ENCODE results near the gene R3HDM2. TPM values are rescaled to one million over a fixed set of nuclear protein-coding genes. Genes with fewer than 3 reads are reported as not detected.

The R3HDM2 gene
- total RNA-seq, 2 donors from 2014 or later = 47.6 to 66.5 TPM

GRCh38 chr12:57229046-57229633 is 201.7 kb downstream of the R3HDM2 start:
- ATAC-seq (no peak), DNase-seq (no peak)

DNA sequence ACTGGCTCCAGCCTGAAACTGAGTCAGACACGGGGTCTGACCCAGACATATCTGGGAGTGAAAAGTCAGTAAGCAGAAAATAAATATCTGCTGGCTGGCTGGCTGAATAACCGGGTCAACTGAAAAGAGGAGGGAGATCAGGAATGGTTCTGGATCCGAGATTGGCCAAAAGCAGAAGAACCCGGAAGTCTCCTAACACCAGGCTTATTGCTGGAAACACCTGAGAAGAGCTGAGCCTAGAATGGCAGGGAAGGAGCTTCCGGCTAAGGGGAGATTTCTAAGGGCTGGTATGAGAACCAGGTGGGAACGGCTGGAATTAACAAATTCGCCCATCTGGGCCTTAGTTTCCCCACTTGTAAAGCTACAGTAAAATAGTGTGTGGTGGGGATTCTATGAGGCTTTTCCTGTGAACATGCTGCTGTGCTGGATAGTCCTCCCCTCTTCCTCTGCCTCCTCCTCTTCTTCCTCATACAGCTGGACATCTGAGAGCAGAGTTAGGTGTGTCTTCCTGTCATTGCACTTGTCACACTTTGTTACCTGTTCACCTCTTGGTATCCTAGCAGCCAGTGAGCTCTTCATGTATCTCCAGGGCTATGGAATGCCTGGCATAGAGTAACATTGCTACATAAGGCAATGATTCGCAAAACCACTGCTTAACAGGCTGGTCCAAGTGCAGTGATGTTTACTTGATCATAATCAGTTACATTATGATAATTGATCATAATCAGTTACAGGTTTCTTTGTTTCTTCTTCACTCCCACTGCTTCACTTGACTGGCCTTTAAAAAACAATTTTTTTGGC is 203.3 kb downstream of the R3HDM2 start:
- ATAC-seq (no peak), DNase-seq (no peak)
- intact Hi-C loops (cut with DNase I) = no loop called here

More at GRCh38 chr12:57229046-57229633, 201.7 kb downstream of the R3HDM2 start:
- intact Hi-C loops (cut with DNase I) = no loop called here

DNA sequence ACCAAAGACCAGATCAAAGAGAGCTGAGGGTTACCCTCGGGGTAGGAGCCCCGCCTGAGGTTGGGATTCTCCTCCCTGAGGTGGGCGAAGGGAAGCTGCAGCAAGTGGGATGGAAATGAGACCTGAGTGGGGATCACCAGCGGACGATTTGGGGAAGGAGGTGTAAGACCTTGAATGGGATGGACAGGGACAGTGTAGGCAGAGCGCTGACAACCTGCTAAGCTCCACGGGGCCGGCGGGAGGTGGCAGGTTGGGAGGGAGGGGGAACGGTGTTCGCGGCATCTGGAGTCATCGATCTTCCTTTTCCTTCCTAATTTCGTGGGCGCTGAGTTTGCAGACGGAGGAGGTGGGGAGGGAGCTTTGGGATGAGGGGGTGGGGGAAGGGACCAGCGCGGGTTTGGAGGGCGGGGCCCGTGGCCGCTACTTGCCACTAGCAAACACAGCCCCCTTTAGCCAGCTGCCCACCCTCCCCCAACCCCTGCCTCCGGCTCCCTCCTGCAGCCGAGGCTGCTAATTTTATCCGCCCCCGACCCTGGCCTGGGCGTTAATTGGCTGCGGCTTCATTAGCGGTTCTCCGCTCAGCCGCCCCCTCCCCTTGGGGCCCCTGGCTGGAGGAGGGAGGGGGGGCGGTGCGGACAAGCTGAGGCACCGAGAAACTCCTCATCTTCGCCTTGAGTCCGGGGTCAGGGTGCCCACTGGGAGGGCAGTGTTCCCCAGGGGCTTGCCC is 204.1 kb downstream of the R3HDM2 start:
- no peak for DNase-seq
- intact Hi-C loops (cut with DNase I) = no loop called here
- no peak for ATAC-seq

- DNase-seq (no peak), ATAC-seq (no peak)
- intact Hi-C loops (cut with DNase I) = no loop called here
These were observed 205.1 kb downstream of the R3HDM2 start for GRCh38 chr12:57225680-57226210.

DNA sequence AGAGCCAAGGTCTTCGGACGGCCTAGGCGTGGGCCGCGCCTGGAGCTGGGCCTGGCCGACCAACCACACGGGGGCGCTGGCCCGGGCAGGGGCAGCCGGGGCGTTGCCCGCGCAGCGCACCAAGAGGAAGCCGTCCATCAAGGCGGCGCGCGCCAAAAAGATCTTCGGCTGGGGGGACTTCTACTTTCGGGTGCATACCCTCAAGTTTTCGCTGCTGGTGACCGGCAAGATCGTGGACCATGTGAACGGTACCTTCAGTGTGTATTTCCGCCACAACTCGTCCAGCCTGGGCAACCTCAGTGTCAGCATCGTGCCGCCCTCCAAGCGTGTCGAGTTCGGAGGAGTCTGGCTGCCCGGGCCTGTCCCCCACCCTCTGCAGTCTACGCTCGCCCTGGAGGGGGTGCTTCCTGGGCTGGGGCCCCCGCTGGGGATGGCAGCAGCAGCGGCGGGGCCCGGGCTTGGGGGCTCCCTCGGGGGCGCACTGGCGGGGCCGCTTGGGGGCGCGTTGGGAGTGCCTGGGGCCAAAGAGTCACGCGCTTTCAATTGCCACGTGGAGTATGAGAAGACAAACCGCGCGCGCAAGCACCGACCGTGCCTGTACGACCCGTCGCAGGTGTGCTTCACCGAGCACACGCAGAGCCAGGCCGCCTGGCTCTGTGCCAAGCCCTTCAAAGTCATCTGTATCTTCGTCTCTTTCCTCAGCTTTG is 205.7 kb downstream of the R3HDM2 start:
- peak; percentile 21 to 56 for ATAC-seq
- intact Hi-C loops (cut with DNase I) = no loop called here
- DNase-seq = no peak

- ATAC-seq (no peak), DNase-seq (no peak)
- intact Hi-C loops (cut with DNase I) = no loop called here
These were observed 206.4 kb downstream of the R3HDM2 start for GRCh38 chr12:57224278-57224972.

GRCh38 chr12:57223191-57224165 is 207.4 kb downstream of the R3HDM2 start:
- intact Hi-C loops (cut with DNase I) = no loop called here
- no peak for DNase-seq
- ATAC-seq = no peak

- intact Hi-C loops (cut with DNase I) = no loop called here
- ATAC-seq = no peak
These were observed 208.3 kb downstream of the R3HDM2 start for GRCh38 chr12:57222286-57223190.

DNA sequence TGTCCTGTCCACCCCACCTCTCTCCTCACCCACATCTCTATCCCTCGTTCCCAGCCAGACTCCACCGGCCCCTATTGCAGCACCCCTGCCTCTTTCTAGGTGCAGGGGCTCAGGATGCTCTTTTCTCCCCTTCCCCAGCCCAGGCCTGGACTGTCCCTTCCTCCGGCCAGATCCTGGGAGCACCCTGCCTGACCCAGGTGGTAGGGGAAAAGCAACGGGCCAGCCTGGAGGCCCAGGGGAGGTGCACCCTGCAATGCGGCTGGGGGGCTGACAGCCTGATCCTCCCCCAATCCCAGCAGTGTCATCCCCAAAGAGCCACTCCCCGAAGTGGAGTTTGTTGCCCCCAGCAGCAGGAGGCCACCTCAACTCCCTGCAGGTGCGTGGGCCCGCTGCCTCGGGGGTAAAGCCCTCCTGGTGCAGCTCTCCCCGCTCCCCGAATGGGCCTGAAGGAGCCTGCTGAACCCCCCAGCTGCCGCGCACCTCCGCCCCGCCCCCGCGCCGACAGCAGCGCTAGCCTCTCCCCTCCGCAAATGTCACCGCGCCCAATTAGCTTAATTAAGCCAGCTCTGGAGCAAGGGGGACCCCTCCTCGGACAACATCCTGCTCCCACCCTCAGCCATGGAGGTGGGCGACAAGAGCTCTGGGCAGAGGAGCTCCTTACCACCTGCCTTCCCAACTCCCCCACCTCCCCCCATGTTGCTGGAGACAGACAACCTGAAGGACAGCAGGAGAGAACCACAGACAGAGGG is 209.5 kb downstream of the R3HDM2 start:
- no peak for ATAC-seq
- intact Hi-C loops (cut with DNase I) = no loop called here
- no peak for DNase-seq

More at GRCh38 chr12:57222286-57223190, 208.3 kb downstream of the R3HDM2 start:
- DNase-seq = no peak

DNA sequence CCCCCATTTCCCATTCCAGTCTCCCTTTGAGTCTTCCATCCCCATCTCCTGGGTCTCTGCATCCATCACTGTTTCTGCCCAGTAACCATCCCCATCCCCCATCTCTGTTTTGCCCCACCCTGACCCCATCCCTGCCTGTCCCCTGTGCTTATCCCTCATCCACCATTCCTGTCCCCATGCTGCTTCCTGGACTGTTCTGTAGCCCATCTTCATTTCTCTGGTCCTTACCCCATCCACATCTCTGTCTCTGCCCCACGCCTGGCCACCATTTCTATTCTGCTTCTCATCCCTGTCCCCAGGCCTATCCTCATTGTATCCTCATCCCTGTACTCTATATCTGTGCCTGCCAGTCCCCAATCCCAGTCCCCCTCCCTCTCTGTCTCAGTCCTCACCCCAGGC is 210.1 kb downstream of the R3HDM2 start:
- DNase-seq (no peak), ATAC-seq (no peak)
- intact Hi-C loops (cut with DNase I) = no loop called here

DNA sequence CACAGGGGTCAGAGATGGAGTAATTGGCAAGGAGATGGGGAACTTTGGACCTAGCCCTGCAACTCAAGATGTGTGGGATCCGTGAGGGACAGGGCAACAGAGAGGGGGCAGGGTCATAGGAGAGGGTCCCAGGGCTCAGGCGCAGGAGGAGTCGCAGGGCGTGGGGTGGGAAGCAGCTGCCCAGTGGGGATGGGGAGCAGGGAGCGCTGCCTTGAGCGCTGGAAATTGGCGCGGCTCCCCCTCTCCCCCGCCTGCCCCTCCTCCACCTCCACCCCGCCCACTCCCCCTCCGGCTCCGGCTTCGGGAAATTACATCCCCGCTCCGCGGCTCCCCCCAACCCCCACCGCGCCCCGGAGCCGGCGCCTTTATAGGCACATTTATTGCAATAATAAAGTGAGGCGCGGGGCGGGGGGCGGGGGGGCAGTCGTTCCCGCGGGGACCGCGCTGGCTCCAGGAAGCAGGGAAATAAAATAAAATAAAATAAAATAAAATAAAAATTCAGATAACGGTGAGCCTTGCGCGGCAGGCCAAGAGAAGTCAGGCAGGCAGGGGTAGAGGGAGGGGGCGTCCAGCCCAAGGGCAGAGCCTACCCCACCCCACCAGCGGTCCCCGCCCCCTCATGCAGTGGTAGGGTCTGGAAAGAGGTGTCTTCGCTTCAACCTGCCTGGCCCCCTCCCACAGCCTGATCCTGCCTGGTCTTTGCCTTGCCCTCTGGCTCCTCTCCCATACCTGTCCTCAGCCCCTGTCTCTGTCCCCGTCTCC is 210.7 kb downstream of the R3HDM2 start:
- ATAC-seq (no peak), DNase-seq (no peak)
- intact Hi-C loops (cut with DNase I) = no loop called here

DNA sequence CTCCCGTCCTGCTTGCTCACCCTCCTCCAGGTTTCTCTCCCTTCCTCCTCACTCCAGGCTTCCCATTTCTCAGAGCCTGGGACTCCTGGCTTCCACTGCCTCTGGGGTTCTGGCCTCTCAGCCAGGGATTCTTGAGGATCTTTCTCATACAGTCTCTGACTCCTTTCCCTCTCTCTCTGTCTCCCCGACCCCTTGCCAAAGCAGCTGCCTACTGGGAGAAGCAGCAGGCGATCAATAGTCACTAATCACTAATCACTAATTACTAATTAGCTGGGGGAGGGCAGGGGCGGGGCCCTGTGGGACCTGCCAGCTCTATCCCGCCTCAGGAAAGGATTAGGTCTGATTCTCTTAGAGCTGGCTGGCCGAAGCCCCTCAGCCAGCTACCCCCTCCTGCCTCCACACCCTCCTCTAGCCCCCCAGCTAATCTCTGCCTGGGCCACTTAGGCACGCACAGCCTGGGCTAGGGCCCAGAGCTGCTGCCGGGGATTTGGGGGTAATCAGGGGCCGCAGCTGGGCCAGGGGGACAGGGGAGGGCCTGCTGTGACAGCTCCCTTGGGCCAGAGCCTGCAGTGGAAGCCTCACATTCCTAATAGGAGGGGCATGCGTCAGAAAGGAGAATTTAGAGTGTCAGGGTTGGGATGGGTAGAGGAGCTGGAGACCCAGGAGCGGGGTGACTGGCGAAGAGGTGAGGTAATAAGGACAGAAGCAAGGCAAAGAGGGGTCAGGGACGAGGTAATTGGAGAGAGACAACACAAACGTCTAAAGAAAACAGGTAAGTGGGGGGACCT is 211.4 kb downstream of the R3HDM2 start:
- intact Hi-C loops (cut with DNase I) = no loop called here
- no peak for DNase-seq

GRCh38 chr12:57218030-57218853 is 212.6 kb downstream of the R3HDM2 start:
- intact Hi-C loops (cut with DNase I) = no loop called here
- DNase-seq (no peak), ATAC-seq (no peak)

More for the DNA sequence above, 211.4 kb downstream of the R3HDM2 start:
- ATAC-seq = no peak
